CD14-positive monocyte (primary cell): ENCODE results near the gene HSBP1. TPM values are rescaled to one million over a fixed set of nuclear protein-coding genes. Genes with fewer than 3 reads are reported as not detected.

Source experiments
- DNase-seq, 3 donors: peaks; one replicate each; pipeline ENCODE4 v3.0.0-alpha.2; 2011 to 2022
- H2AFZ ChIP-seq: 2 replicates; pipeline ENCODE4 v1.6.0; 2012; ENCODE audit warnings: mild to moderate bottlenecking, low read depth, low read length, inconsistent platforms; ENCODE audit not compliant: insufficient read depth, poor library complexity, severe bottlenecking
- H3K27ac ChIP-seq, 2 donors: 1 replicate in 1 of 2; 2 replicates in 1 of 2; pipeline ENCODE4 v1.5.1; 2012 to 2013; ENCODE audit warnings: low read length in 2 of 2, control low read depth in 1 of 2, inconsistent platforms in 1 of 2, low read depth in 1 of 2, mild to moderate bottlenecking in 1 of 2
- H3K27me3 ChIP-seq, 2 donors: one replicate each; pipeline versions ENCODE4 v1.6.0 to v1.6.1; 2011 to 2013; ENCODE audit warnings: low read length in 2 of 2; ENCODE audit not compliant: control insufficient read depth in 2 of 2, insufficient read depth in 2 of 2
- H3K36me3 ChIP-seq, 2 donors: replicated peaks in 1 of 2; 1 replicate in 1 of 2; 2 replicates in 1 of 2; pipeline versions ENCODE4 v1.5.1 to v1.6.1; 2012 to 2013; ENCODE audit warnings: low read length in 2 of 2, control low read depth in 1 of 2, inconsistent platforms in 1 of 2, mild to moderate bottlenecking in 1 of 2; ENCODE audit not compliant: insufficient read depth in 2 of 2, control insufficient read depth in 1 of 2
- H3K4me1 ChIP-seq, 2 donors: 1 replicate in 1 of 2; 2 replicates in 1 of 2; pipeline versions ENCODE4 v1.5.1 to v1.6.1; 2012 to 2013; ENCODE audit warnings: low read length in 2 of 2, control low read depth in 1 of 2, inconsistent platforms in 1 of 2, mild to moderate bottlenecking in 1 of 2, moderate library complexity in 1 of 2; ENCODE audit not compliant: insufficient read depth in 2 of 2, control insufficient read depth in 1 of 2
- H3K4me2 ChIP-seq: replicated peaks from 2 replicates; pipeline ENCODE3; 2012; ENCODE audit warnings: low read length, moderate library complexity, mild to moderate bottlenecking; ENCODE audit not compliant: poor library complexity, severe bottlenecking; ENCODE audit errors: extremely low read depth
- H3K4me3 ChIP-seq, 3 experiments: fragments of 200-600 bp in 1 of 3; sonication (generic) in 1 of 3; replicated peaks in 1 of 3; 1 replicate in 2 of 3; 2 replicates in 1 of 3; pipeline ENCODE4 v1.5.1; 2011 to 2013; ENCODE audit warnings: low read length in 3 of 3, mild to moderate bottlenecking in 3 of 3, control low read depth in 2 of 3, low read depth in 2 of 3, inconsistent platforms in 1 of 3, moderate library complexity in 1 of 3
- H3K79me2 ChIP-seq: 2 replicates; pipeline ENCODE4 v1.6.0; 2012; ENCODE audit warnings: mild to moderate bottlenecking, control low read depth, inconsistent platforms, low read length, moderate library complexity; ENCODE audit not compliant: insufficient read depth
- H3K9ac ChIP-seq: 2 replicates; pipeline ENCODE4 v1.6.0; 2017; ENCODE audit warnings: low read length, mild to moderate bottlenecking; ENCODE audit not compliant: insufficient read depth, poor library complexity, severe bottlenecking
- H3K9me3 ChIP-seq, 2 donors: replicated peaks in 1 of 2; 1 replicate in 1 of 2; 2 replicates in 1 of 2; pipeline versions ENCODE4 v1.5.1 to v1.6.1; 2012 to 2013; ENCODE audit warnings: low read length in 2 of 2, control low read depth in 1 of 2; ENCODE audit not compliant: control insufficient read depth in 1 of 2, insufficient read depth in 1 of 2
- H4K20me1 ChIP-seq: 2 replicates; pipeline ENCODE4 v1.6.0; 2012; ENCODE audit warnings: mild to moderate bottlenecking, low read length, control low read depth, moderate library complexity; ENCODE audit not compliant: insufficient read depth
- H3K27ac Mint-ChIP-seq, 7 donors: one replicate each; pipeline ENCODE4 v1.8.0; 2020; ENCODE audit warnings: mild to moderate bottlenecking in 7 of 7, mixed read lengths in 7 of 7, moderate library complexity in 6 of 7, inconsistent platforms in 2 of 7
- H3K27me3 Mint-ChIP-seq, 3 donors: one replicate each; pipeline ENCODE4 v1.8.0; 2021 to 2022; ENCODE audit warnings: low read depth in 3 of 3, mild to moderate bottlenecking in 3 of 3, mixed read lengths in 3 of 3, moderate library complexity in 3 of 3, inconsistent platforms in 1 of 3
- H3K36me3 Mint-ChIP-seq, 2 donors: one replicate each; pipeline ENCODE4 v1.8.0; 2020; ENCODE audit warnings: mixed read lengths in 2 of 2, inconsistent platforms in 1 of 2, mild to moderate bottlenecking in 1 of 2
- H3K4me1 Mint-ChIP-seq: one replicate; pipeline ENCODE4 v1.8.0; 2020; ENCODE audit warnings: mild to moderate bottlenecking, mixed read lengths
- H3K4me3 Mint-ChIP-seq, 2 donors: one replicate each; pipeline ENCODE4 v1.8.0; 2020; ENCODE audit warnings: mild to moderate bottlenecking in 2 of 2, mixed read lengths in 2 of 2, moderate library complexity in 1 of 2
- H3K9me3 Mint-ChIP-seq, 7 donors: one replicate each; pipeline ENCODE4 v1.8.0; 2020 to 2022; ENCODE audit warnings: mixed read lengths in 7 of 7, mild to moderate bottlenecking in 6 of 7, moderate library complexity in 6 of 7, inconsistent platforms in 2 of 7
- WGBS: methylation state at CpG from one replicate; pipeline ENCODE4 v1.1.5; 2013; ENCODE audit warnings: missing lambda C conversion rate; ENCODE audit not compliant: insufficient coverage; 5-methylcytosine and 5-hydroxymethylcytosine counted together
- intact Hi-C, 2 donors: fragments of 100-400 bp; cut with micrococcal nuclease; formaldehyde crosslinking; loops; one replicate each; pipeline versions ENCODE4 v1.15.0 to v1.15.1; 2023
- polyA plus RNA-seq, 3 donors: library from polyadenylated mRNA; depleted of rRNA in 1 of 3; unstranded in 2 of 3; stranded (reverse) in 1 of 3; fragments of 300-500 nt in 2 of 3; fragments of >200 nt in 1 of 3; fragmentation: Illumina TruSeq in 2 of 3; gene quantifications; 1 replicate in 2 of 3; 2 replicates in 1 of 3; pipeline ENCODE4 v1.2.3, GENCODE V29; 2012 to 2021
- TF ChIP-seq, protein P1 (sequence below): fragments of 200-600 bp; IDR thresholded peaks from one replicate; pipeline ENCODE4 v1.8.0; 2022; ENCODE audit warnings: antibody characterized with exemption, mild to moderate bottlenecking

HSBP1 gene
- polyA plus RNA-seq, 3 donors, result 16.9 to 194 (median 178) TPM

DNA sequence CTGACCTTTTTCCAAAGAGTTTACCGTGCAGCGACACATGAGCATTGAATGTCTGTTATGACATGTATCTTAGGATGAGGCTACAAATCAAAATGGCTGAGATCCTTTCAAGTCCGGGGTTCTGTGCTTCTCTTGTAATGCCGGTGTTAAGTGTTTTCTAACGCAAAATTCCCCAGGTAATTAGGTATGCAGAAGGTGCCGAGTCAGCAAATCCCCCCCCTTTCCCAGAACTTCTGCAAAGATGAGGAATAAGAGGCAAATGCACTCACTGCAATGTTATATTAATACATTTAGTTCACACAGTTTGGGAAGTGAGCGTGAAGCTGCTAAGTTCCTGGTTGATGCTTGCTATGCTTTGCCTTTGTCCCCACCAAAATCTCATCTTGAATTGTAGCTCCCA lies 54.9 kb downstream of the HSBP1 start:
- WGBS, result no CpG with 5 or more reads among the region's 7 CpGs
- peaks cover 0 to 4% (median 3%) of the 10 kb centered on the region in 3 donors for H3K27me3 Mint-ChIP-seq
- intact Hi-C loops, result no loop called here

DNA sequence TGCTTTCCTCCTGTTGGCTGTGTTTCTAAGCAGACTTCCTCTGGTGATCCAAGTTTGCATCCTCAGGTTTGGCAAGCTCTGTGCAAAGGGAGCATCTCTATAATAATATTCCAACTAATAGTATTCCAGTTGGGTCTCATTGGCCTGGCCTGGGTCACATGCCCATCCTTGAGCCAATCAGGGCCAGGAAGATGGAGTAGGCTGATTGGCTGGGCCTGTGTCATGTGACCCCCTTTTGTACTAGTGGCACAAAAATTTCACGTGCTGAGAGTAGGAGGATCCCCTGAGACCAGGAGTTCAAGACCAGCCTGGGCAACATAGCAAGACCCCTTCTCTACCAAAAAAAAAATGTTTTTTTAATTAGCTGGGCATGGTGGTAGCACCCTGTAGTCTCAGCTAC lies 55.9 kb downstream of the HSBP1 start:
- no peaks in the 10 kb centered on the region for H3K79me2 ChIP-seq
- TF ChIP-seq, protein P1, sequence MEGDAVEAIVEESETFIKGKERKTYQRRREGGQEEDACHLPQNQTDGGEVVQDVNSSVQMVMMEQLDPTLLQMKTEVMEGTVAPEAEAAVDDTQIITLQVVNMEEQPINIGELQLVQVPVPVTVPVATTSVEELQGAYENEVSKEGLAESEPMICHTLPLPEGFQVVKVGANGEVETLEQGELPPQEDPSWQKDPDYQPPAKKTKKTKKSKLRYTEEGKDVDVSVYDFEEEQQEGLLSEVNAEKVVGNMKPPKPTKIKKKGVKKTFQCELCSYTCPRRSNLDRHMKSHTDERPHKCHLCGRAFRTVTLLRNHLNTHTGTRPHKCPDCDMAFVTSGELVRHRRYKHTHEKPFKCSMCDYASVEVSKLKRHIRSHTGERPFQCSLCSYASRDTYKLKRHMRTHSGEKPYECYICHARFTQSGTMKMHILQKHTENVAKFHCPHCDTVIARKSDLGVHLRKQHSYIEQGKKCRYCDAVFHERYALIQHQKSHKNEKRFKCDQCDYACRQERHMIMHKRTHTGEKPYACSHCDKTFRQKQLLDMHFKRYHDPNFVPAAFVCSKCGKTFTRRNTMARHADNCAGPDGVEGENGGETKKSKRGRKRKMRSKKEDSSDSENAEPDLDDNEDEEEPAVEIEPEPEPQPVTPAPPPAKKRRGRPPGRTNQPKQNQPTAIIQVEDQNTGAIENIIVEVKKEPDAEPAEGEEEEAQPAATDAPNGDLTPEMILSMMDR, result no peak
- Mint-ChIP-seq H3K36me3 (no peaks in the 10 kb centered on the region), H3K4me1 (peaks cover 8% of the 10 kb centered on the region), H3K27ac (no peak overlapping the region), H3K9me3 (peaks cover 0 to 9% (median 4%) of the 10 kb centered on the region in 7 donors), H3K27me3 (peaks cover 0 to 4% (median 1%) of the 10 kb centered on the region in 3 donors), H3K4me3 (no peak overlapping the region)
- peaks cover 0 to 3% of the 10 kb centered on the region in 2 donors for H3K9me3 ChIP-seq
- no peak overlapping the region for H3K4me3 ChIP-seq
- no peak overlapping the region for H3K9ac ChIP-seq
- no CpG with 5 or more reads among the region's 1 CpG for WGBS
- no peaks in the 10 kb centered on the region for H3K27me3 ChIP-seq
- no peaks in the 10 kb centered on the region for H3K36me3 ChIP-seq
- H3K4me2 ChIP-seq, result no peak overlapping the region
- H2AFZ ChIP-seq, result no peak overlapping the region
- DNase-seq, result no peak
- peaks cover 0 to 3% of the 10 kb centered on the region in 2 donors for H3K4me1 ChIP-seq
- no peak overlapping the region for H3K27ac ChIP-seq
- intact Hi-C loops, result no loop called here
- H4K20me1 ChIP-seq, result no peaks in the 10 kb centered on the region

More for the DNA sequence above, 54.9 kb downstream of the HSBP1 start:
- H3K9me3 ChIP-seq, result peaks cover 0 to 3% of the 10 kb centered on the region in 2 donors
- H4K20me1 ChIP-seq, result no peaks in the 10 kb centered on the region
- peaks cover 8% of the 10 kb centered on the region for H3K4me1 Mint-ChIP-seq
- H2AFZ ChIP-seq, result no peak overlapping the region
- H3K27ac Mint-ChIP-seq, result no peak overlapping the region
- peaks cover 0 to 3% of the 10 kb centered on the region in 2 donors for H3K4me1 ChIP-seq
- TF ChIP-seq, protein P1, result no peak
- no peak overlapping the region for H3K4me2 ChIP-seq
- H3K27ac ChIP-seq, result no peak overlapping the region
- no peaks in the 10 kb centered on the region for H3K36me3 ChIP-seq
- no peak for DNase-seq
- no peak overlapping the region for H3K4me3 ChIP-seq
- no peak overlapping the region for H3K4me3 Mint-ChIP-seq
- H3K36me3 Mint-ChIP-seq, result no peaks in the 10 kb centered on the region
- H3K9ac ChIP-seq, result no peak overlapping the region
- no peaks in the 10 kb centered on the region for H3K79me2 ChIP-seq
- H3K9me3 Mint-ChIP-seq, result peaks cover 0 to 9% (median 4%) of the 10 kb centered on the region in 7 donors
- H3K27me3 ChIP-seq, result no peaks in the 10 kb centered on the region

Other genes starting within 250 kb of the HSBP1 start
- gene MLYCD, start 91.1 kb downstream of the HSBP1 start, polyA plus RNA-seq, result 1 to 10 TPM; 1.2 to 2.4 (median 1.3) TPM
- gene OSGIN1, start 145.3 kb downstream of the HSBP1 start, polyA plus RNA-seq, result 1 to 10 TPM; 1.8 to 4.0 (median 2.0) TPM
- gene NECAB2, start 160.3 kb downstream of the HSBP1 start, polyA plus RNA-seq, result 1 to 10 TPM in 1 of 3 donors, under 1 TPM in 2; 0.33 to 1.4 (median 0.52) TPM
- not detected for gene SLC38A8, start 234.8 kb downstream of the HSBP1 start, polyA plus RNA-seq